ENCODE measurements around the gene CARD19.

The CARD19 gene

DNA sequence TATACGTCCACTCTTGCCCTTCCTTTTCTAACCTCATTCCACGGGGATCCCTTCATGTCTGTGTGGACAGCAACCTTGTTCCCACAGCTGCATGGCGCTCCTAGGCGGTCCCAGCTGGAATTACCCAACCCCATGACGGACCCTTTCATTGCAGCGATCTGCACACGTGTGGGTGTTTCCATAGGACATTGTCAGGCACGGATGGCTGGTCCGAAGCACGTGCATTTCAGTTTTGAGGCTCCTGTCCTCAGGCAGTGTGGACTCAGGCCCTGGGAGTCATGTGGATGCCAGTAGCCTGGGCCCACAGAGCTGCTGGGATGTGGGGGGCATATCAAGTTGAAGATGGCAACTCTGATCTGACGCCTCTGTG lies 15.0 kb downstream of the CARD19 start:
- no peaks in the 10 kb centered on the region for H3F3A ChIP-seq (ENCODE audit: control insufficient read depth, insufficient read depth)
- H3K9me2 ChIP-seq (replicated peaks; ENCODE audit: control insufficient read depth, low read length), result no peaks in the 10 kb centered on the region
- H3K79me2 ChIP-seq (ENCODE audit: control insufficient read depth, low read length), result no peaks in the 10 kb centered on the region
- H3K4me1 ChIP-seq (ENCODE audit: control insufficient read depth, low read length), result peaks cover 53% of the 10 kb centered on the region
- H3K9me3 ChIP-seq (ENCODE audit: control insufficient read depth, insufficient read depth, low read length), result no peaks in the 10 kb centered on the region
- no peaks in the 10 kb centered on the region for H3K27me3 ChIP-seq (ENCODE audit: control insufficient read depth, low read length)
- H3K4me3 ChIP-seq (ENCODE audit: low read length), result no peak overlapping the region
- no peak for TF ChIP-seq EZH2phosphoT487 (IDR thresholded peaks at IDR 0.05; ENCODE audit: borderline replicate concordance, low read length)
- TF ChIP-seq, protein P1, sequence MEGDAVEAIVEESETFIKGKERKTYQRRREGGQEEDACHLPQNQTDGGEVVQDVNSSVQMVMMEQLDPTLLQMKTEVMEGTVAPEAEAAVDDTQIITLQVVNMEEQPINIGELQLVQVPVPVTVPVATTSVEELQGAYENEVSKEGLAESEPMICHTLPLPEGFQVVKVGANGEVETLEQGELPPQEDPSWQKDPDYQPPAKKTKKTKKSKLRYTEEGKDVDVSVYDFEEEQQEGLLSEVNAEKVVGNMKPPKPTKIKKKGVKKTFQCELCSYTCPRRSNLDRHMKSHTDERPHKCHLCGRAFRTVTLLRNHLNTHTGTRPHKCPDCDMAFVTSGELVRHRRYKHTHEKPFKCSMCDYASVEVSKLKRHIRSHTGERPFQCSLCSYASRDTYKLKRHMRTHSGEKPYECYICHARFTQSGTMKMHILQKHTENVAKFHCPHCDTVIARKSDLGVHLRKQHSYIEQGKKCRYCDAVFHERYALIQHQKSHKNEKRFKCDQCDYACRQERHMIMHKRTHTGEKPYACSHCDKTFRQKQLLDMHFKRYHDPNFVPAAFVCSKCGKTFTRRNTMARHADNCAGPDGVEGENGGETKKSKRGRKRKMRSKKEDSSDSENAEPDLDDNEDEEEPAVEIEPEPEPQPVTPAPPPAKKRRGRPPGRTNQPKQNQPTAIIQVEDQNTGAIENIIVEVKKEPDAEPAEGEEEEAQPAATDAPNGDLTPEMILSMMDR (IDR thresholded peaks at IDR 0.05; ENCODE audit: low read depth, low read length, poor library complexity, severe bottlenecking), result no peak
- no peak overlapping the region for H3K27ac ChIP-seq (ENCODE audit: low read depth, low read length)
- no peaks in the 10 kb centered on the region for H4K20me1 ChIP-seq (ENCODE audit: control insufficient read depth, insufficient read depth, low read depth, low read length)
- no peak overlapping the region for H3K4me2 ChIP-seq (ENCODE audit: low read length)
- no peaks in the 10 kb centered on the region; the same call in 1 of the 2 replicates for H3K36me3 ChIP-seq (ENCODE audit: control insufficient read depth, low read length)

DNA sequence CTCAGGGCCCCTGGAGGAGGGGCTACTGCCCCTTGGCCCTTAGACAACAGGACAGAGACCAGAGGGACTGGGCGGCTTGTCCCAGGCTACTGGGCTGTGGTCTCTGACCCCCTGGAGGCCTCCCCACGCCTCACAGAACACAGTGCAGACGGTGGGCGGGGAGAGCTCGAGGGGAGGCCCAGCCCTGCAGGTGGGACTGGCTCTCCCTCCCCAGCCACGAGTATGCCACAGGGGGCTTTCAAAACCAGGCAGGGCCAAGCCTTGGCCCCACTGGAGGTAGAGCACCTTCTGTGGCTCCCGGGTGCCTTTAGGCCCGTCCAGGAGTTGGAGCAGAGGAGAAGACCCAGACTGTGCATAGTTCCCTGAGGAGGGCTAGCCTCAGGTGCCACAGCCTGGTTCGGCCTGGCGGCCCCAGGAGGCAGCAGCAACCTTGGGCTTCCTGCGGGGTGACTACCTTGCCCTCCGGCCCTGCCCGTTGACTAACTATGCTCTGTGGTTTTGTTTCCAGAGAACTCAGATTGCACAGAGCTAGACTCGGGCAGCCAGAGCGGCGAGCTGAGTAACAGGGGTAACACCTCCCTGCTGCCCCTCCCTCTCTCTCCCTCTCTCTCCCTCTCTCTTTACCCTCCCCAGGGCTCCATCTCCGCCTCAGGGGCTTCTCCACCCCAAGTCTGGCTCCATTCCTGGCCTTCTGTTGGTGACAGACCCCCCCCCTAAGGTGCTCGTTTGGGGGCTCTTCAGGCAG lies 15.5 kb downstream of the CARD19 start:
- Histone ChIP-seq H3K27me3 (ENCODE audit: control insufficient read depth, low read length) (no peaks in the 10 kb centered on the region), H3K9me2 (replicated peaks; ENCODE audit: control insufficient read depth, low read length) (no peaks in the 10 kb centered on the region), H3K4me2 (ENCODE audit: low read length) (no peak overlapping the region), H3K79me2 (ENCODE audit: control insufficient read depth, low read length) (no peaks in the 10 kb centered on the region), H3K27ac (ENCODE audit: low read depth, low read length) (no peak overlapping the region), H4K20me1 (ENCODE audit: control insufficient read depth, insufficient read depth, low read depth, low read length) (no peaks in the 10 kb centered on the region), H3K9me3 (ENCODE audit: control insufficient read depth, insufficient read depth, low read length) (no peaks in the 10 kb centered on the region), H3K36me3 (ENCODE audit: control insufficient read depth, low read length) (no peaks in the 10 kb centered on the region; the same call in 1 of the 2 replicates), H3K4me3 (ENCODE audit: low read length) (no peak overlapping the region), H3F3A (ENCODE audit: control insufficient read depth, insufficient read depth) (no peaks in the 10 kb centered on the region), H3K4me1 (ENCODE audit: control insufficient read depth, low read length) (peaks cover 51% of the 10 kb centered on the region)
- TF ChIP-seq EZH2phosphoT487 (IDR thresholded peaks at IDR 0.05; ENCODE audit: borderline replicate concordance, low read length), result no peak
- TF ChIP-seq, protein P1 (IDR thresholded peaks at IDR 0.05; ENCODE audit: low read depth, low read length, poor library complexity, severe bottlenecking), result no peak

DNA sequence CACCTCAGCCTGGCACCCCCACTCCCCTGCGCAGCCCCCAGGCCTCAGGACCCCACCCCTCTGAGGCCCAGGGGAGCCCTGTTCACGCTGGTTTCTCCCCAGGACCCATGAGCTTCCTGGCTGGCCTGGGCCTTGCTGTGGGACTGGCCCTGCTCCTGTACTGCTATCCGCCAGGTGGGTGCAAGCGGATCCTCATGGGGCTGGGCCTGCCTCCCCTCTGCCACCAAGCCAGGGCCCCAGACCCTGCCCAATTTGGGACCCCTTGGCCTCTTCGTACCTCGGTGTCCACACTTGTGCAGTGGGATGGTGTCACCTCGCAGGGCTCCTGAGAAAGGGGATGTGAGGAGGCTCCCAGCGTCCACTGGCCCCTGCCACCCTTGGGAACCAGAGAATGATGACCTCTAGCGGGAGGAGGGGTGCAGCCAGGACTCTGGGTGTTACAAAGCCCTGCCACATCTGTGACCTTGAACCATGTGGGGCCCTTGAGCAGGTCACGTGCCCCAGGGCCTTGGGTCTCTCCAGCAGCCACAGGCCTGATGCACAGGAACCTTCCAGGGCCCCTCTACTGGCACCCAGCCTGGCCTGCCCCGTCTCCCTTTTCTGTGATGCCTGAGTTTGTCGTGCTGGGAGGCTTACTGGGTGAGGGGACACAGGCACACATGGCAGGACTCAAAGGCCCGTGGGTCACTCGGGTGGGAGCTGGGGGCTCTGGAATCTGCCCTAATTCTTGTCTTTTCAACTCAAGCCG lies 16.3 kb downstream of the CARD19 start:
- Histone ChIP-seq H3F3A (ENCODE audit: control insufficient read depth, insufficient read depth) (no peaks in the 10 kb centered on the region), H4K20me1 (ENCODE audit: control insufficient read depth, insufficient read depth, low read depth, low read length) (no peaks in the 10 kb centered on the region), H3K9me3 (ENCODE audit: control insufficient read depth, insufficient read depth, low read length) (no peaks in the 10 kb centered on the region), H3K27ac (ENCODE audit: low read depth, low read length) (no peak overlapping the region), H3K36me3 (ENCODE audit: control insufficient read depth, low read length) (no peaks in the 10 kb centered on the region; the same call in 1 of the 2 replicates), H3K4me1 (ENCODE audit: control insufficient read depth, low read length) (peaks cover 44% of the 10 kb centered on the region), H3K4me2 (ENCODE audit: low read length) (no peak overlapping the region), H3K9me2 (replicated peaks; ENCODE audit: control insufficient read depth, low read length) (no peaks in the 10 kb centered on the region), H3K4me3 (ENCODE audit: low read length) (no peak overlapping the region), H3K27me3 (ENCODE audit: control insufficient read depth, low read length) (no peaks in the 10 kb centered on the region), H3K79me2 (ENCODE audit: control insufficient read depth, low read length) (no peaks in the 10 kb centered on the region)
- TF ChIP-seq EZH2phosphoT487 (IDR thresholded peaks at IDR 0.05; ENCODE audit: borderline replicate concordance, low read length), result no peak
- TF ChIP-seq, protein P1 (IDR thresholded peaks at IDR 0.05; ENCODE audit: low read depth, low read length, poor library complexity, severe bottlenecking), result no peak

All from DOHH2 (cell line).